DMS79 (cell line): ENCODE data around the gene GRK5.
A peak's percentile ranks its signal among the peaks of the same experiment; 100 is the strongest.
"Not testable (repeated sequence)": the region's sequence is repeated elsewhere in the genome, so short reads cannot be mapped to it uniquely, and the experiment has no call there.

ENCODE experiments used
- DNase-seq: peaks from one replicate; lab custom pipeline; 2025; lab: John Stamatoyannopoulos, UW

GRK5 gene

GRCh38 chr10:119207366-119207666 is at the start of gene GRK5:
TSS of gene GRK5 (plus strand) at chr10:119207571. CDS start at chr10:119207918, 347 bp downstream.
- peak; percentile 58 for DNase-seq

DNA sequence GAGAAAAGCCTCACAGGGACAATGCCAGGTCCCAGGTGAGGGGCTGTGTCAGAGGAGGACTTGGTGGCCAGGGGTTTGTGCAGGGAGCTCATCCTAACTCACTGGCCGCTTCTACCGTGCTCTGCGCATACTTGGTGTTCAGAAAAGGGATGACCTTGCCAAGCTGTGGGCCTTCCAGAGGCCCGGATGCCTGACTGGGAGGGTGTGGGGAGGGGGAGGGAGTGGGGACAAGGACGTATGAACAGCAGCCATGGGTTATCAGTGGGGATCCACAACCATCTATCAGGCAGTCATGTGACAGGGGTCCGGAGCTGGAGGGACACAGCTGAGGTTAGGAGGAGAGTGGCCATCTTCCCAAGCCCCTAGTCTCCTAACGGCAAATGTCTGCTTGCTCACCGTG is 48.0 kb upstream of the GRK5 start:
- DNase-seq = no peak

GRCh38 chr10:119161680-119162451 is 45.5 kb upstream of the GRK5 start:
- no peak for DNase-seq

DNA sequence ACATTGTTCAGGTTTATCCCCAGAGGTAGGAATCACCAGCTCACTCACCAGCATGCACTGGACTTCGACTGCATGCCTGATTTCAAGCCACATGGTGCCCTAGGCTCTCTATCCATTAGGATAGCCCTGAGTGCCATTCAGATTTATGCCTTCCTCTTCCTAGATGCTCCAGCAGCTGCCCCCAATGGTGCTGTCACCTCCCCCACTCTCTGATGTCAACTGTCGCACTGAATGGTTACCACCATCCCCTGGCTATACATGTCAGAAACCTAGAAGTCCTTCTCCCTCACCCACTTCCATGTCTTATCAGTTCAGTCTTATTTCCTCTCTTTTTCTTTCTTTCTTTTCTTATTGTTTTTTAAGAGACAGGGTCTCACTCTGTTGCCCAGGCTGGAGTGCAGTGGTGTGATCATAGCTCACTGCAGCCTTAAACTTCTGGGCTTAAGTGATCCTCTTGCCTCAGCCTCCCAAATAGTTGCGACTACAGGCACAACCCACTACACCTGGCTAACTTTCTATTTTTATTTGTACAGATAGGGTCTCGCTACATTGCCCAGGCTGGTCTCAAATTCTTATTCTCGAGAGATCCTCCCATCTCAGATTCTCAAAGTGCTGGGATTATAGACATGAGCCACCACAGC is 44.8 kb upstream of the GRK5 start:
- DNase-seq = no peak

DNA sequence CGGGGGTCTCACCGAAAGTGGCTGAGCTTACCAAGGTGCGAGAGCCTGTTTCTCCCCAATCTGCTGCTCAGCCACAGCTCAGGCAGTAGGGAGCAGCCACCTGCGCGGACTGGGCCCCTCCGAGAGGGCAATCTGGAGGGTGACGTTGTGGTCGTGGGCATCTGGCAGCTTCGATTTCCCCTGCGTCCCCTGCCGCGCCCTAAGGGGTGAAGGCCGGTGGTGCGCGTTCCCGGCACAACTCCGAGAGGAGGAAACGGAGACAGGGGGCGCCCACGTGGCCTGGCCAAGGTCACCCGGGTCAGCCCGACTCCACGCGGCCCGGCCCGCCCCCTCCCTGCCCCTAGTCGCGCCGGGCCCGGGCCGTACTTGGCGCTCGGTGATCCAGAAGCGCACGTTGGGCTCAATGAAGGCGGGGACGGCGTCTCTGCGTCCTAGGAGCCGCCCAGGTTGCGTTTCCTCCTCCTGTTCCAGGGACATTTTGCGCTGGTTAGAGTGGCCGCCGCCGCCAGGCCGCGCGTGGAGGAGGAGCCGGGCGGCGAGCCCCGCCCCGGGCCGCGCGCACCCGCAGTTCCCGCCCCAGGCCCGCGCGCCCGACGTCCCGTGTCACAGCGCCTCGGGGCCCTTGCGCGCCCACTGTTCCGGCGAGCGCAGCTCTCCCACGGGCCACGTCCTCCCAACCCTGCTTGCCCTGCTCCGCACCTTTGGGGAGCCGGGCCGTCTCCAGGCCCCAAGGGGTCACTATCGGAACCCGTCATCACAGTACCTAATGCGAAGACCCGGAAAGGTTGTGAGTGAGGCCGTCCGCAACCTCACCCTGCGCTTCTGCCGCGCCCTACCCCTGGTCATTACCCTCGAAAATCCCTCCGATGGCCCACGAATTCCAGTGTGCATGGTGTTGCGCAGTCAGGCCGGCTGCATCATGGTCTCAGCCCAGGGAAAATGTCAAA is 41.9 kb upstream of the GRK5 start, which contains the start of gene SFXN4:
Gene SFXN4, minus strand, starts transcription at position 544 of the 947 bp plus-strand sequence. Its CDS starts 67 bp downstream, at position 477.
- no peak for DNase-seq

GRCh38 chr10:119166118-119166500 is 41.3 kb upstream of the GRK5 start:
- DNase-seq = no peak

DNA sequence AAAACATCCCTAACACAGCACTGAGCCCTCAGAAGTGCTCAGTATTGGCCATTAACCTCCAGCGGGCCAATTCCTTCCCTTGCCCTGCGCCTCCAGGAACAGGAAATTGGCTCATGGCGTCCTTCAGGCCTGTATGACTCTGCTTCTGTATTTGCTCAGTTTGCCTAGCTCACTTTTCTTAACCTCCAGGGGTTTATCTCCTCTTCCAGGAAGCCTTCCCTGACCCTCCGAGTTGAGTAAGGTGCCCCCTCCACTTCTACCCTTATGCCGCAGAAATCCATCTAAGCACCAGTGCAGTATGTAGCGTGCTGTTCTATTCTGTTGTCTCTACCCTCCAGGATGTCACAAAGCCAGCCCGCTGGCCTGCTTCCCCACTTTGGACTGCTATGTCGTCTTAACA is 40.8 kb upstream of the GRK5 start:
- no peak for DNase-seq

DNA sequence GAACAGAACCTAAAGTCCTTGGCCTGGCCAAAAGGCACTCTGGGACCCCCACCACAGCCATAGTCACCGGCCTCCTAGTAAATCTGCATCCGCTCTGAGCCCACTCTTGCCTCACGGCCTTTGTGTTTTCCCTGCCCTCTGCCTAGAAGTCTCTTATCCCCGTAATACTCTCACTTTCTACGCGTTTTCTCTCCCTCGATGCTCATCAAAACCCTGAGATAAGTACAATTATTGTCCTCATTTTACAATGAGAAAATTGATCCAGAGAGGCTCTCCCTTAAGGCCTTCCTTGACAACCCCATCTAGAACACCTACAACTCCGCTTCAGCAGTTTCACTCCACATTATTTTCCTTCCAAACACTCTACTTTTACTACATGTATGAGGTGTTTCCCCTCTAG is 40.3 kb upstream of the GRK5 start:
- DNase-seq = no peak

- DNase-seq = no peak
Observed at GRCh38 chr10:119174109-119174508, 33.3 kb upstream of the GRK5 start.

DNA sequence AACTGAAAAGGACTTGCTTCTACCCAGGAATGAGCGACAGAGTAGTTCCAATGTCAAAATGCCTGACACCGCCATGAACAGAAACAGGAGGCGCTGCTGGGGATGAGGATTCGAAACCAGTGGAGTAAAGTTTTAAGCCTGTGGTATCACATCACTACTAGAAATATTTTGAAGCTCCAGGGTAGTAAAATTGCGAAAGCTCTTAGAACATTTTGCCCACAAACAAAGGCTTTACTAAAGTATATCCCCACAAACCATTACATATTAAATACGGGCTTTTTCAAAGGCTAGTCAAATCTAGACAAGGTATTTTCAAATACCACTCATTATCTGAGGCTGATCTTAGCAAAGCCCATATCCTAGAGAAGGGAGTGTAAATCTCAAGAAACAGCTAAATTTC is 31.2 kb upstream of the GRK5 start:
- no peak for DNase-seq

GRCh38 chr10:119177708-119178371 is 29.5 kb upstream of the GRK5 start:
- no peak for DNase-seq

- peak; percentile 80 for DNase-seq
Observed at GRCh38 chr10:119178372-119179119, 28.8 kb upstream of the GRK5 start, which contains the start of gene PRDX3. TSS of gene PRDX3 (minus strand) at chr10:119178812. CDS start at chr10:119178790, 22 bp downstream.

- DNase-seq = not testable (repeated sequence)
Observed at GRCh38 chr10:119180850-119181400, 26.4 kb upstream of the GRK5 start.

GRCh38 chr10:119183664-119184412 is 23.5 kb upstream of the GRK5 start:
- DNase-seq = no peak

- DNase-seq = no peak
Observed at GRCh38 chr10:119189811-119190282, 17.5 kb upstream of the GRK5 start.

DNA sequence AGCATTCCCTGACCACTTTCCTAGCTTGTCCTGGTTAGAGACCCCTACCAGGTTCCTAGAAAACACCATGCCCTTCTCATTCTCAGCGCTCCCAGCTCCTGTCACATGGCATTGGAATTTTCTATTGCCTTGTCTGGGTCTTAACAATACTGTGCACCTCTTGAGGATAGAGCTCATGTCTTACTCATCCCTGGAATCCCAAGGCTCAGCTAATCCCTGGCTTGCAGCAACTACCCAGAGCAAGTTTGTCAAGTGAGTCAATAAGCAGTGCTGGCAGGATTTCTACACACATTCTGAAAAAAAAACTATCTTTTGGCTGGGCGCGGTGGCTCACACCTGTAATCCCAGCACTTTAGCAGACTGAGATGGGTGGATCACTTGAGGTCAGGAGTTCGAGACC is 17.0 kb upstream of the GRK5 start:
- DNase-seq = no peak

- DNase-seq = no peak
Observed at GRCh38 chr10:119190954-119191785, 16.2 kb upstream of the GRK5 start.

GRCh38 chr10:119191881-119192280 is 15.5 kb upstream of the GRK5 start:
- no peak for DNase-seq

DNA sequence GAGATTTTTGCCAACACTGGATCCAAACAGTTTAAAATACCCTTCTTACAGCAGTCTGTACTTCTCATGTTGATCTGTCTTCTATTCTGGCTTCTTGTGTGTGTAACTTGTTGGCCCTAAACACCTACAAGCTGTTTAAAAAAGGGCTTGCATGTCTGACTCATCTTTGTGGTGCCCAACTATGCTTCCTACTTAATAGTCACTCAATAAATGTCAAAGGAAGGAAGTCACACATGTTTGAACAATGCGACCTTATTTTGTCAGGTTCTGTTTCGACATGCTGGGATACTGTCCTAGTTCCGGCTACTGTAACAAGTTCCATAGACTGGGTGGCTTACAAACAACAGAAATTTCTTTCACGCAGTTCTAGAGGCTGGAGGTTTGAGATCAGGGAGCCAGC is 9.4 kb upstream of the GRK5 start:
- DNase-seq = no peak
